H1 (cell line): ENCODE results near the gene MACROD2. TPM values are rescaled to one million over a fixed set of nuclear protein-coding genes. Genes with fewer than 3 reads are reported as not detected.

ENCODE experiments used
- EP300 ChIP-seq, 2 experiments: IDR thresholded peaks; 1 replicate in 1 of 2; 2 replicates in 1 of 2; pipeline ENCODE4 v1.6.1; 2011 to 2012; ENCODE audit warnings: low read depth in 2 of 2, low read length in 2 of 2, mild to moderate bottlenecking in 2 of 2, borderline replicate concordance in 1 of 2, inconsistent platforms in 1 of 2, moderate library complexity in 1 of 2
- HDAC2 ChIP-seq, 2 experiments: fragments of 300-600 bp in 1 of 2; sonication (generic) in 1 of 2; IDR thresholded peaks; 2 replicates each; pipeline ENCODE4 v1.6.1; 2011 to 2012; ENCODE audit warnings: low read depth in 2 of 2, low read length in 2 of 2, mild to moderate bottlenecking in 2 of 2, moderate library complexity in 2 of 2, borderline replicate concordance in 1 of 2, inconsistent platforms in 1 of 2
- POU5F1 ChIP-seq: IDR thresholded peaks from 2 replicates; pipeline ENCODE4 v1.6.1; 2011; ENCODE audit warnings: low read depth, mild to moderate bottlenecking, low read length, moderate library complexity
- polyA plus RNA-seq, 7 experiments: library from polyadenylated mRNA; depleted of rRNA in 3 of 7; stranded (reverse) in 5 of 7; unstranded in 2 of 7; fragments of >200 nt in 5 of 7; fragments of 200-250 nt in 2 of 7; gene quantifications; 1 replicate in 5 of 7; 2 replicates in 1 of 7; 4 replicates in 1 of 7; pipeline versions ENCODE4 v1.2.1 to v1.2.3, GENCODE V29; 2011 to 2013; ENCODE audit warnings: missing spikeins in 2 of 7, mixed read lengths in 2 of 7
- total RNA-seq: library from RNA; stranded (reverse); fragmentation: NEBNext Ultra II Directional; extraction: Animal tissue kit (Norgen Biotek cat#: 25700); gene quantifications from 2 replicates; pipeline ENCODE4 v1.2.1, GENCODE V29; 2021

Gene MACROD2
- total and polyA plus RNA-seq, 2 of the 8 experiments (the other 6 are each of a cell fraction or from before 2014, with no cell fraction given), result 0.70 to 3.9 TPM

DNA sequence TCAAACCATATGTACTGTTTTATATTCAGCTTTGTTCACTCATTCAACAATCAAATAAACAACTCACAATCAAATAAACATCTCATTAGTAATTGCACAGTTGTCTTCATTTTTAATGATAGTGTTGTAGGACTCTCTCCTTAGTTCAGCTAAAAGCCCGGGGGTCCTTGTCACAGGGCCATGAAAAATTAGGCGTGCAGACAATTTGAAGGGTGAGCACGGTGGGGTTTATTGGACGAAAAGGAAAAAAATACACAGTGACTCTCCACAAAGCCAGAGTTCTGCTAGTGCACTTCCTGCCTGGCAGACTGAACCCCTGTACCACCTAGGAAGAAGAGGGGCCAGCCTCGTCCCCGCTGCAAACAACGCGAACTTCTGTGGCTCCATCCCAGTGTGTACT, 599.7 kb downstream of the MACROD2 start (continued):
- TF ChIP-seq HDAC2 (IDR thresholded peaks at IDR 0.05; ENCODE audit: borderline replicate concordance in 1 of 2, low read depth in 2 of 2, low read length in 2 of 2) (no peak), EP300 (IDR thresholded peaks at IDR 0.05; ENCODE audit: borderline replicate concordance in 1 of 2, low read depth in 2 of 2, low read length in 2 of 2) (no peak), POU5F1 (no peak)
